ENCODE data around the gene CISH.

Gene CISH

DNA sequence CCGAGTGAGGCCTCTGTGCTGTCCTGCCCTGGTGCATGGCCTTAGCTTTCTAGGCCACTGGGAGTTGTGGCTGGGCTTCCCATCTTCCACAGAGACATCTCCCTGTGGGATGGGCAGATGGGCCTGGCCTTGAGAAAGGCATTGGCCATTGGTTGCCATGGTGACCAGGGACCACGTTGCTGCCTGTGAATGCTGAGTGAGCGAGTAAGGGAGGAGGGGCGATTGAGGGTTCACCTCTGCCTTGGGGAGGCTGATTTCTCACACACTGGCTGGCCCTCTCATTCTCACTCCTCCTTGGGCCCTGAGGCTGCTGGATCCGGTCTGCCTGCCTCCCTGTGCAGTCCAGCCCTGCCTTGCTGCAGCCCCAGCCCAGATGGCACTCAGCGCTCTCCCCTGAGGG lies 36.7 kb upstream of the CISH start:
- Histone ChIP-seq H3K9ac (ENCODE audit: low read length) (no peak overlapping the region), H3K9me3 (ENCODE audit: insufficient read depth, low read length) (no peaks in the 10 kb centered on the region), H2AFZ (ENCODE audit: low read depth, low read length, severe bottlenecking) (no peak overlapping the region), H3F3A (ENCODE audit: insufficient read depth) (no peaks in the 10 kb centered on the region), H3K9me2 (replicated peaks; ENCODE audit: insufficient read depth, low read length) (no peaks in the 10 kb centered on the region), H4K20me1 (ENCODE audit: low read depth, low read length) (no peaks in the 10 kb centered on the region), H3K36me3 (ENCODE audit: low read length) (no peaks in the 10 kb centered on the region), H3K4me3 (ENCODE audit: insufficient read depth, low read length, poor library complexity, severe bottlenecking) (no peak overlapping the region), H3K27me3 (ENCODE audit: low read length) (no peaks in the 10 kb centered on the region), H3K79me2 (ENCODE audit: insufficient read depth, low read length) (no peaks in the 10 kb centered on the region), H3K27ac (ENCODE audit: low read depth, low read length) (no peak overlapping the region), H3K4me2 (ENCODE audit: low read depth, low read length, poor library complexity, severe bottlenecking) (no peak overlapping the region)
- TF ChIP-seq EZH2phosphoT487 (conservative IDR thresholded peaks at IDR 0.05; ENCODE audit: low read length): no peak

GRCh38 chr3:50645378-50645777 lies 33.8 kb upstream of the CISH start:
- H3K27me3 ChIP-seq (ENCODE audit: low read length): no peaks in the 10 kb centered on the region

GRCh38 chr3:50644561-50644960 lies 33.0 kb upstream of the CISH start:
- no peaks in the 10 kb centered on the region for H3K9me3 ChIP-seq (ENCODE audit: insufficient read depth, low read length)
- H3K27me3 ChIP-seq (ENCODE audit: low read length): no peaks in the 10 kb centered on the region
- H3K79me2 ChIP-seq (ENCODE audit: insufficient read depth, low read length): no peaks in the 10 kb centered on the region
- H3K4me3 ChIP-seq (ENCODE audit: insufficient read depth, low read length, poor library complexity, severe bottlenecking): no peak overlapping the region
- no peak overlapping the region for H3K4me2 ChIP-seq (ENCODE audit: low read depth, low read length, poor library complexity, severe bottlenecking)
- H4K20me1 ChIP-seq (ENCODE audit: low read depth, low read length): no peaks in the 10 kb centered on the region
- TF ChIP-seq CTCF (IDR thresholded peaks at IDR 0.05; ENCODE audit: insufficient read depth, low read length, poor library complexity, severe bottlenecking): no peak
- no peak for TF ChIP-seq EZH2phosphoT487 (conservative IDR thresholded peaks at IDR 0.05; ENCODE audit: low read length)
- no peak overlapping the region for H2AFZ ChIP-seq (ENCODE audit: low read depth, low read length, severe bottlenecking)
- H3K36me3 ChIP-seq (ENCODE audit: low read length): no peaks in the 10 kb centered on the region
- H3F3A ChIP-seq (ENCODE audit: insufficient read depth): no peaks in the 10 kb centered on the region
- no peak overlapping the region for H3K27ac ChIP-seq (ENCODE audit: low read depth, low read length)
- H3K9me2 ChIP-seq (replicated peaks; ENCODE audit: insufficient read depth, low read length): no peaks in the 10 kb centered on the region
- no peak overlapping the region for H3K9ac ChIP-seq (ENCODE audit: low read length)

More at GRCh38 chr3:50645378-50645777, 33.8 kb upstream of the CISH start:
- no peak overlapping the region for H3K27ac ChIP-seq (ENCODE audit: low read depth, low read length)
- H3F3A ChIP-seq (ENCODE audit: insufficient read depth): no peaks in the 10 kb centered on the region
- no peak for TF ChIP-seq CTCF (IDR thresholded peaks at IDR 0.05; ENCODE audit: insufficient read depth, low read length, poor library complexity, severe bottlenecking)
- no peak for TF ChIP-seq EZH2phosphoT487 (conservative IDR thresholded peaks at IDR 0.05; ENCODE audit: low read length)
- no peak overlapping the region for H3K4me2 ChIP-seq (ENCODE audit: low read depth, low read length, poor library complexity, severe bottlenecking)
- no peaks in the 10 kb centered on the region for H3K36me3 ChIP-seq (ENCODE audit: low read length)
- no peaks in the 10 kb centered on the region for H3K9me2 ChIP-seq (replicated peaks; ENCODE audit: insufficient read depth, low read length)
- H3K9me3 ChIP-seq (ENCODE audit: insufficient read depth, low read length): no peaks in the 10 kb centered on the region
- no peaks in the 10 kb centered on the region for H4K20me1 ChIP-seq (ENCODE audit: low read depth, low read length)
- no peak overlapping the region for H2AFZ ChIP-seq (ENCODE audit: low read depth, low read length, severe bottlenecking)
- H3K4me3 ChIP-seq (ENCODE audit: insufficient read depth, low read length, poor library complexity, severe bottlenecking): no peak overlapping the region
- H3K9ac ChIP-seq (ENCODE audit: low read length): no peak overlapping the region
- H3K79me2 ChIP-seq (ENCODE audit: insufficient read depth, low read length): no peaks in the 10 kb centered on the region

GRCh38 chr3:50642382-50642781 lies 30.8 kb upstream of the CISH start:
- H3K9ac ChIP-seq (ENCODE audit: low read length): no peak overlapping the region
- no peak overlapping the region for H2AFZ ChIP-seq (ENCODE audit: low read depth, low read length, severe bottlenecking)
- H3K9me2 ChIP-seq (replicated peaks; ENCODE audit: insufficient read depth, low read length): no peaks in the 10 kb centered on the region
- no peak overlapping the region for H3K4me2 ChIP-seq (ENCODE audit: low read depth, low read length, poor library complexity, severe bottlenecking)
- no peaks in the 10 kb centered on the region for H3K36me3 ChIP-seq (ENCODE audit: low read length)
- H3K27ac ChIP-seq (ENCODE audit: low read depth, low read length): no peak overlapping the region
- H3K79me2 ChIP-seq (ENCODE audit: insufficient read depth, low read length): no peaks in the 10 kb centered on the region
- H4K20me1 ChIP-seq (ENCODE audit: low read depth, low read length): no peaks in the 10 kb centered on the region
- no peaks in the 10 kb centered on the region for H3K9me3 ChIP-seq (ENCODE audit: insufficient read depth, low read length)
- H3F3A ChIP-seq (ENCODE audit: insufficient read depth): no peaks in the 10 kb centered on the region
- no peak for TF ChIP-seq EZH2phosphoT487 (conservative IDR thresholded peaks at IDR 0.05; ENCODE audit: low read length)
- TF ChIP-seq CTCF (IDR thresholded peaks at IDR 0.05; ENCODE audit: insufficient read depth, low read length, poor library complexity, severe bottlenecking): no peak
- no peak overlapping the region for H3K4me3 ChIP-seq (ENCODE audit: insufficient read depth, low read length, poor library complexity, severe bottlenecking)
- no peaks in the 10 kb centered on the region for H3K27me3 ChIP-seq (ENCODE audit: low read length)
